GM19397 (cell line): ENCODE results near the gene MKI67.
A peak's percentile ranks its signal among the peaks of the same experiment; 100 is the strongest.

Source experiments
- ATAC-seq: cut with Tn5 transposase; IDR thresholded peaks from one replicate; pipeline ENCODE4 v1.9.1; 2021; ENCODE audit warnings: mild to moderate bottlenecking, moderate library complexity; ENCODE audit not compliant: unreplicated experiment

The MKI67 gene

GRCh38 chr10:128086003-128086863 is 40.0 kb downstream of the MKI67 start:
- no peak for ATAC-seq

- ATAC-seq, result no peak
Measured at GRCh38 chr10:128084991-128085390, 41.2 kb downstream of the MKI67 start.

GRCh38 chr10:128084364-128084763 is 41.9 kb downstream of the MKI67 start:
- ATAC-seq, result no peak

GRCh38 chr10:128083191-128083895 is 42.9 kb downstream of the MKI67 start:
- ATAC-seq, result no peak

GRCh38 chr10:128081720-128082119 is 44.5 kb downstream of the MKI67 start:
- no peak for ATAC-seq

GRCh38 chr10:128081222-128081621 is 45.0 kb downstream of the MKI67 start:
- ATAC-seq, result no peak

- ATAC-seq, result no peak
Measured at GRCh38 chr10:128080641-128081040, 45.6 kb downstream of the MKI67 start.

GRCh38 chr10:128080231-128080630 is 46.0 kb downstream of the MKI67 start:
- ATAC-seq, result no peak

- ATAC-seq, result no peak
Measured at GRCh38 chr10:128078136-128078969, 47.9 kb downstream of the MKI67 start.

- ATAC-seq, result no peak
Measured at GRCh38 chr10:128077155-128077875, 48.9 kb downstream of the MKI67 start.

- no peak for ATAC-seq
Measured at GRCh38 chr10:128074589-128074988, 51.6 kb downstream of the MKI67 start.

- no peak for ATAC-seq
Measured at GRCh38 chr10:128073890-128074289, 52.3 kb downstream of the MKI67 start.

GRCh38 chr10:128072941-128073645 is 53.1 kb downstream of the MKI67 start:
- no peak for ATAC-seq

- ATAC-seq, result no peak
Measured at GRCh38 chr10:128072046-128072445, 54.2 kb downstream of the MKI67 start.

GRCh38 chr10:128071417-128071782 is 54.8 kb downstream of the MKI67 start:
- no peak for ATAC-seq

- no peak for ATAC-seq
Measured at GRCh38 chr10:128070721-128071416, 55.4 kb downstream of the MKI67 start.

GRCh38 chr10:128070161-128070560 is 56.1 kb downstream of the MKI67 start:
- no peak for ATAC-seq

GRCh38 chr10:128069351-128070051 is 56.7 kb downstream of the MKI67 start:
- peak; percentile 39 for ATAC-seq
